GM08714 (cell line): ENCODE data around the gene DDX1.
"Not testable (repeated sequence)": the region's sequence is repeated elsewhere in the genome, so short reads cannot be mapped to it uniquely, and the experiment has no call there.

Source experiments
- H3K4me3 ChIP-seq: fragments of 200-500 bp; sonication (Bioruptor generic); 2 replicates; pipeline ENCODE4 v1.5.1; 2014; ENCODE audit warnings: mild to moderate bottlenecking, low read length, inconsistent platforms
- ZNF274 ChIP-seq: IDR thresholded peaks from 2 replicates; pipeline ENCODE4 v1.6.1; 2012; ENCODE audit warnings: mild to moderate bottlenecking, low read depth, low read length

The DDX1 gene

GRCh38 chr2:15674637-15675455 is 83.2 kb downstream of the DDX1 start:
- TF ChIP-seq ZNF274, result no peak
- no peak overlapping the region for H3K4me3 ChIP-seq

GRCh38 chr2:15675456-15676195 is 84.0 kb downstream of the DDX1 start:
- no peak overlapping the region for H3K4me3 ChIP-seq
- no peak for TF ChIP-seq ZNF274

DNA sequence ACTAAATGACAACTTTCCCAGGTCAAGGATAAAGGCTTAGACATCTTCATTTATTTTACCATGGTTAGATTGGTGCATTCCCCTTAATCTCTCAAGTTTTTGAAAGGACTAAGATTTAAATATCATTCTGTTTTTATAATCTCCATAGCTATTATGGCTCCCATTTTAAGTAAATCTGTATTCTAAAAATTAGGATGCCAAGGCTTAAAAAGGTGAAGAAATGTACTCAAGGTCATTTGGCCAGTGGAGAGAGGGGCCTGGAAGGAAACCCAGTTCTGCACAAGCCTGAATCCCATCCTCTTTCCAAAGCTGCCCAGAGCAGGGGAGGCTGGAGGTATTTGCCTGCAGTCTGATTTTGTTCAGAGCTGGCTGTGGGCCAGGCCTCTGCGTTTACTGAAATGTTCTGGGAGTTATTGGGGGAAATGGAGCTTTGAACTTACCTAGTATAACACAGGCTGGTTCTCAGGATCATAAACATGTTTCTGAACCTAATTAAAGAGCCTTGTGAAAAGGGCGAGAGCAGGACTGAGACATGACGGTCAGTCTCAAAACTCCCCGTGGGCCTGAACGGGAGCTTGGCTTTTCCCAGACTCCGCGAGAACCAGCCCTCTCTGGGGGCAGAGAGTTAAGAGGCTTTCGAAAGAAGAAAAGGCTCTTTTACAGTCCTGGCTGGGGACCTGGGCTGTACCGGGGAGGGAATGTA is 85.6 kb downstream of the DDX1 start:
- no peak for TF ChIP-seq ZNF274
- no peak overlapping the region for H3K4me3 ChIP-seq

GRCh38 chr2:15678346-15678745 is 86.7 kb downstream of the DDX1 start:
- TF ChIP-seq ZNF274, result no peak
- H3K4me3 ChIP-seq, result no peak overlapping the region

DNA sequence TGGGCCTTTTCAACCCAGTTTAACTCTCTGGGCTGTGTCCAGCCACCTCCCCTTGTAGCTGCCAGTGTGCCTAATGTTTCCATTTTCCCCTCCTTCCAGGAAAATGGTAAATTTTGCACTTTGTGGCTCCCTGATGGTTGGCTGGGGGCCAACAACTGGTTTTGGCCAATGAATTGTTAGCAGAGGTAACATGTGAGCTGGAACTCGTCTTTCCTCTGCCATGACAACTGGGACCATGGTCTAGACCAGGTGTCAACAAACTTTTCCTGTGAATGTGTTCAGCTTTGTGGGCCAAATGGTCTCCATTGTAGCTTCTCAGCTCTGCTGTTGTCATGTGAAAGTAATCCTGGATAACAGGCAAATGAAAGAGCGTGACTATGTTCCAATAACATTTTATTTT is 87.2 kb downstream of the DDX1 start:
- no peak overlapping the region for H3K4me3 ChIP-seq
- TF ChIP-seq ZNF274, result no peak

DNA sequence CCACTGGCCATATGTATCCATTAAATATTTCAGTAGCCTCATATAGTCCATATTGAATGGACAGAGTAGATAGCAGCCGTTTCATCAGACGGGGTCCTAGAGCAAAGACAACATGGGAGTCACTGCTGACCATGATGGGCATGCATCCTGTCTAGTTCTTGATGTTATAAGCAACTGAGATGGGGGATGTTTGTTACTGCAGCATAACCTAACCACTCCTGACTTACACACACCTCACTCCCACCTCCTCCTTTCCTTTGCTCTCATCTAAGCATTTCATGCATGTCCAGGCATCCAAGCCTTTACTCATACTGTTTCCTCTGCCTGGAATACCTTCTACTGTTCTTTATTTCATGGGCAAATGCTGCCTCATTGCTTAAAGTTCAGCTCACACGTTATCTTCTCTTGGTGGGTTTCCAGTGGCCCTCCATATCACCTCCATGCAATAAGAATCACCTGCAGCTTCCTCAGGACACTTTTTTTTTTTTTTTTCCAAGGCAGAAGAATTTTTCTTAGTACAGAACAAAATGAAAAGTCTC is 87.8 kb downstream of the DDX1 start:
- TF ChIP-seq ZNF274, result no peak
- no peak overlapping the region for H3K4me3 ChIP-seq

DNA sequence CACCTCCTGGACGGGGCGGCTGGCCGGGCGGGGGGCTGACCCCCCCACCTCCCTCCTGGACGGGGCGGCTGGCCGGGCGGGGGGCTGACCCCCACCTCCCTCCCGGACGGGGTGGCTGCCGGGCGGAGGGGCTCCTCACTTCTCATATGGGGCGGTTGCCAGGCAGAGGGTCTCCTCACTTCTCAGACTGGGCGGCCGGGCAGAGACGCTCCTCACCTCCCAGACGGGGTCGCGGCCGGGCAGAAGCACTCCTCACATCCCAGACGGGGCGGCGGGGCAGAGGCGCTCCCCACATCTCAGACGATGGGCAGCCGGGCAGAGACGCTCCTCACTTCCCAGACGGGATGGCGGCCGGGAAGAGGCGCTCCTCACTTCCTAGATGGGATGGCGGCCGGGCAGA is 88.5 kb downstream of the DDX1 start:
- H3K4me3 ChIP-seq, result not testable (repeated sequence)
